Small intestine (tissue), 7 donors: Measurements from ENCODE around the gene CR1L. TPM values are rescaled to one million over a fixed set of nuclear protein-coding genes. Genes with fewer than 3 reads are reported as not detected.
"Not testable (repeated sequence)": the region's sequence is repeated elsewhere in the genome, so short reads cannot be mapped to it uniquely, and the experiment has no call there.

Source experiments
- DNase-seq, 2 donors: peaks; one replicate each; pipeline versions ENCODE4 v3.0.0 to v3.0.0-alpha.2; 2013
- FAIRE-seq: peaks from 2 replicates; lab custom pipeline; 2012; peaks lifted over from hg19 to GRCh38; lab: Jason Lieb, UNC
- H3K27ac ChIP-seq, 3 donors: one replicate each; pipeline ENCODE4 v1.5.1; 2013; ENCODE audit warnings: low read length in 2 of 3, mild to moderate bottlenecking in 2 of 3, control low read depth in 1 of 3, inconsistent platforms in 1 of 3, low read depth in 1 of 3, moderate library complexity in 1 of 3
- H3K27me3 ChIP-seq, 3 donors: one replicate each; pipeline ENCODE4 v1.6.1; 2013; ENCODE audit warnings: low read length in 3 of 3, inconsistent platforms in 1 of 3; ENCODE audit not compliant: control insufficient read depth in 3 of 3, insufficient read depth in 3 of 3
- H3K36me3 ChIP-seq, 3 donors: one replicate each; pipeline ENCODE4 v1.6.1; 2013; ENCODE audit warnings: low read length in 3 of 3, inconsistent platforms in 1 of 3, low read depth in 1 of 3, mild to moderate bottlenecking in 1 of 3, moderate library complexity in 1 of 3; ENCODE audit not compliant: control insufficient read depth in 3 of 3, insufficient read depth in 2 of 3
- H3K4me1 ChIP-seq, 3 donors: one replicate each; pipeline ENCODE4 v1.6.1; 2013; ENCODE audit warnings: low read length in 2 of 3, inconsistent platforms in 1 of 3, low read depth in 1 of 3, mild to moderate bottlenecking in 1 of 3, moderate library complexity in 1 of 3; ENCODE audit not compliant: control insufficient read depth in 3 of 3, insufficient read depth in 2 of 3
- H3K4me3 ChIP-seq, 3 donors: one replicate each; pipeline ENCODE4 v1.5.1; 2013; ENCODE audit warnings: low read length in 3 of 3, control low read depth in 1 of 3, inconsistent platforms in 1 of 3, low read depth in 1 of 3, mild to moderate bottlenecking in 1 of 3, moderate library complexity in 1 of 3
- H3K9me3 ChIP-seq, 2 donors: one replicate each; pipeline ENCODE4 v1.6.1; 2013; ENCODE audit warnings: low read depth in 1 of 2, low read length in 1 of 2; ENCODE audit not compliant: control insufficient read depth in 2 of 2, insufficient read depth in 1 of 2
- WGBS, 3 donors: extraction: QIAGEN DNeasy Blood & Tissue Kit; methylation state at CpG; one replicate each; pipeline ENCODE4 v1.1.7; 2013; 5-methylcytosine and 5-hydroxymethylcytosine counted together
- polyA plus RNA-seq, 4 donors: library from polyadenylated mRNA; stranded (reverse) in 3 of 4; unstranded in 1 of 4; fragments of 200-250 nt in 3 of 4; fragments of 120-200 nt in 1 of 4; gene quantifications; one replicate each; pipeline versions ENCODE4 v1.2.1 to v1.2.3, GENCODE V29; 2013
- donor health status: healthy with polysubstance abuse.
- donor health status: control.
- donor health status: control.
- donor health status: Bipolar disorder and iron deficiency.
- donor health status: healthy.

The CR1L gene
- polyA plus RNA-seq, 4 donors: 0.19 TPM; not detected in 3

- not testable (repeated sequence) for H3K9me3 ChIP-seq, H3K36me3 ChIP-seq, FAIRE-seq, H3K4me1 ChIP-seq, H3K4me3 ChIP-seq, H3K27ac ChIP-seq, H3K27me3 ChIP-seq, DNase-seq
- WGBS, 3 donors: 87 to 96% (median 90%) methylated on average over 1 of the region's 1 CpG
Observed at GRCh38 chr1:207625504-207626071, 19.3 kb upstream of the CR1L start.

- H3K27me3 ChIP-seq: no peaks in the 10 kb centered on the region
- FAIRE-seq (no peak), DNase-seq (no peak)
- H3K27ac ChIP-seq: no peak overlapping the region
- H3K4me1 ChIP-seq: no peaks in the 10 kb centered on the region
- H3K9me3 ChIP-seq: no peaks in the 10 kb centered on the region
- H3K36me3 ChIP-seq: no peaks in the 10 kb centered on the region
- H3K4me3 ChIP-seq: no peak overlapping the region
- WGBS, 3 donors: 82 to 96% (median 87%) methylated on average over 1 of the region's 1 CpG
Observed at GRCh38 chr1:207626972-207627337, 18.0 kb upstream of the CR1L start.

- Histone ChIP-seq H3K4me1 (no peaks in the 10 kb centered on the region), H3K27me3 (no peaks in the 10 kb centered on the region), H3K4me3 (no peak overlapping the region), H3K36me3 (no peaks in the 10 kb centered on the region), H3K9me3 (no peaks in the 10 kb centered on the region), H3K27ac (no peak overlapping the region)
- FAIRE-seq (no peak), DNase-seq (no peak)
- 90 to 98% (median 92%) methylated on average over 2 of the region's 2 CpGs for WGBS, 3 donors
Observed at GRCh38 chr1:207627496-207627895, 17.4 kb upstream of the CR1L start.

DNA sequence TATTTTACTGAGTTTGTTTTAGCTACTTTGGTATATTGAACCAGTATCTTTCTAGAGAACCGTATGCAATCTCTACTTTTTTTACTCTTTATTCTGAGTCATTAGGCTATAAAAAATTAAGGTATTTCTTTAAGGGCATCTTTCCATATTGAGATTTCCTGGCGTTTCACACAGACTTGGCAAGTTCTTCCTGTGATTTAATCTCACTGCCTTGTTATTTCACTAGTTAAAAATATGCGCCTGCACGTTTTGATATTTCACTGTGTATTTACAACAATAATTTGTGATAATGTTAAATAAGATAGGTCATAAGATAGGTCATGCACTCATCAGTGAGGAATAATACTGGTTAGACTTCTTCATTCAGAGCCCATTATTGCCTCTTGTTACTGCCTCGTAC, 16.2 kb upstream of the CR1L start:
- Histone ChIP-seq H3K27me3 (no peaks in the 10 kb centered on the region), H3K9me3 (no peaks in the 10 kb centered on the region), H3K27ac (no peak overlapping the region), H3K4me1 (no peaks in the 10 kb centered on the region), H3K4me3 (no peak overlapping the region), H3K36me3 (no peaks in the 10 kb centered on the region)
- FAIRE-seq: no peak
- WGBS, 3 donors: 57 to 68% (median 65%) methylated on average over 5 of the region's 5 CpGs
- DNase-seq: no peak

- WGBS, 3 donors: 29 to 68% (median 32%) methylated on average over 1 of the region's 1 CpG
- DNase-seq: no peak
- Histone ChIP-seq H3K27me3 (no peaks in the 10 kb centered on the region), H3K27ac (no peak overlapping the region), H3K9me3 (no peaks in the 10 kb centered on the region), H3K4me3 (no peak overlapping the region), H3K4me1 (peaks cover 0 to 4% (median 0%) of the 10 kb centered on the region in 3 donors), H3K36me3 (no peaks in the 10 kb centered on the region)
- FAIRE-seq: no peak
Observed at GRCh38 chr1:207631137-207631536, 13.8 kb upstream of the CR1L start.

DNA sequence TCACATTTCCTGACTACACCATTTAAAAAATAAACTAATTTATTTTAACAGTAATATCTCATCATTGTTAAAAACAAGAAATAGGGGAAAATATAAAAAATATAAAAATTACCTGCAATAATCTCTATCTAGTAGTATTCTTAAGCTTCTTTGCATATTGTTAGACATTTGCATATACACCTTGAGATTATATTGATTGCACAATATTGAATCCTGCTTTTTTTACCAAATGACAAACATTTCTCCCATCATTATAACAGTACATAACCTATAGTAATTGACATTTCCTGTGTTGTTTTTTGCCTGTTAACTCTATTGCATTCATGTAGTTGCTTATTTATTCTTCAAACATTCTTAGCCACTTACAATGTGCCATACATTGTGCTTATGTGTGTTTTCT, 11.7 kb upstream of the CR1L start:
- Histone ChIP-seq H3K4me3 (no peak overlapping the region), H3K36me3 (no peaks in the 10 kb centered on the region), H3K27ac (no peak overlapping the region), H3K4me1 (peaks cover 0 to 4% (median 0%) of the 10 kb centered on the region in 3 donors), H3K27me3 (no peaks in the 10 kb centered on the region), H3K9me3 (no peaks in the 10 kb centered on the region)
- DNase-seq (no peak), FAIRE-seq (no peak)

GRCh38 chr1:207633699-207634289, 11.1 kb upstream of the CR1L start:
- not testable (repeated sequence) for H3K4me1 ChIP-seq, H3K27me3 ChIP-seq, H3K4me3 ChIP-seq, FAIRE-seq, H3K36me3 ChIP-seq, H3K9me3 ChIP-seq, H3K27ac ChIP-seq, DNase-seq
- 85 to 89% (median 86%) methylated on average over 12 of the region's 12 CpGs for WGBS, 3 donors

- WGBS, 3 donors: 77 to 92% (median 87%) methylated on average over 5 to 6 of the region's 6 CpGs
- not testable (repeated sequence) for H3K36me3 ChIP-seq, H3K27me3 ChIP-seq, DNase-seq, H3K27ac ChIP-seq, H3K9me3 ChIP-seq, FAIRE-seq, H3K4me1 ChIP-seq, H3K4me3 ChIP-seq
Observed at GRCh38 chr1:207634293-207634692, 10.6 kb upstream of the CR1L start.
